Stimulated activated CD8-positive, alpha-beta memory T cell treated with anti-CD3 and anti-CD28 coated beads, Interleukin-4, amount 100 ng/mL, for 24 hours (primary cell): Measurements from ENCODE around the gene CELF2.

ENCODE experiments used
- DNase-seq: peaks from one replicate; pipeline ENCODE4 v3.0.0-alpha.2; 2020; ENCODE audit warnings: low read depth

CELF2 gene

DNA sequence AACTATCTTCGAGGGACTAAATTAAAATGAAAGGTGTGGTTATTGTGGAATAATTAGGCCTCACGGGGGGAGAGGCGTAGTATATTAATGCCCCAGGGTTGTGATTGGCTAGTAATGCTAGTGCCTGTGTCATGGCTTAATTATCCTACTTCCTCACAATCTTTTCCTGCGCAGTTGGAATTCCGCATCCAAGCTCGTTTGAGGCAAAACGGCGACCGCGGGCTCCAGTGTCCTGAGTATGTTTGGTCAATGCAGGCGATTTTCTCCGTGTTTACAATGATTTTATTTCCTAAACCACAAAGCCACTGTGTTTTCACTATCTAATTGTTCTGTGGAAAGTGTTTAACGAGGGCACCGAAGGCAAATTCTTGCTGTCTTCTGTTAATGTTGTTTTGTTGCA is 282.9 kb downstream of the CELF2 start:
- no peak for DNase-seq

DNA sequence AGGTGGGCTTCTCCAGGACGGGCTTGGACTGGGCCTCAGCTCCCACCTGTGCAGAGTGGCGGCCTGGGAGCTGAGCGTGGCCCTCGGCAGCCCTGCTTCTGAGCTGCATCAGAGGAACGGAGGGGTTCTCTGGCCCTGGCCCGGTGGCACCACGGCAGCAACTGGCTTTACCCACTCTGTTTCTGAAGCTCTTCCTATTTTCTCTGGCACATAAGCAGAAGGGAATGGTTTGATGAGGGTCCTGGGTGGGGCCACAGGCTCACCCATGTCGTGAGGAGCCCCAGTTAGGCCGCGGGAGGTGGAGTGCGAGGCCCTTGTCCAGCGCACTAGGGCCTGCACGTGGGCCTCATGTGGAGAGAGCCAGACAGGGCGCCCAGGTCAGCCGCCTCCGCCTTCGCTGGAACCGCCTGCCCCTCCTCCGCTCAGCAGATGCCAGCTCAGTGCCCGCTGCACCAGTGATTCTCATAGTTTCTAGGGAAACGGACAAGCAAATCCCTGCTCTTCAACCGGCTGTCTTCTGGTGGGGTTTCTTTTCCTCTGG is 284.0 kb downstream of the CELF2 start:
- no peak for DNase-seq

DNA sequence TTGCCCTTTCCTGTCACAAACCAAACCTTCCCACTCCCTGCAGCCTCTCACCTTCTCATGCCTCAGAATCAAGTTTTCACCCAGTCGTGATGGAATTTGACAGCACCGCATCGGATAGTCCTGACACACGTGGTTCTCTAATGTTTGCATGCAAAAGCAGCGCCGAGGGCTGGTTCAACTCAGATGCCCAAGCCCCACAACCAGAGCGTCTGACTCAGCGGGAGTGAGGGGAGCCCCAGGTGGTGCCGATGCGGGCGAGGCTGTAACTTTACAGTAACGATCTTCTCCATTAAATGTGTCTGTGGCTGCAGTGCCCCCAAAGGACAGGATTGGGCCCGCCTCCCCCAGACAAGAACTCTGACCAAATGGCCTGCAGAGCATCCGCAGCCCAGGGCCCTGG is 284.5 kb downstream of the CELF2 start:
- DNase-seq, result no peak

DNA sequence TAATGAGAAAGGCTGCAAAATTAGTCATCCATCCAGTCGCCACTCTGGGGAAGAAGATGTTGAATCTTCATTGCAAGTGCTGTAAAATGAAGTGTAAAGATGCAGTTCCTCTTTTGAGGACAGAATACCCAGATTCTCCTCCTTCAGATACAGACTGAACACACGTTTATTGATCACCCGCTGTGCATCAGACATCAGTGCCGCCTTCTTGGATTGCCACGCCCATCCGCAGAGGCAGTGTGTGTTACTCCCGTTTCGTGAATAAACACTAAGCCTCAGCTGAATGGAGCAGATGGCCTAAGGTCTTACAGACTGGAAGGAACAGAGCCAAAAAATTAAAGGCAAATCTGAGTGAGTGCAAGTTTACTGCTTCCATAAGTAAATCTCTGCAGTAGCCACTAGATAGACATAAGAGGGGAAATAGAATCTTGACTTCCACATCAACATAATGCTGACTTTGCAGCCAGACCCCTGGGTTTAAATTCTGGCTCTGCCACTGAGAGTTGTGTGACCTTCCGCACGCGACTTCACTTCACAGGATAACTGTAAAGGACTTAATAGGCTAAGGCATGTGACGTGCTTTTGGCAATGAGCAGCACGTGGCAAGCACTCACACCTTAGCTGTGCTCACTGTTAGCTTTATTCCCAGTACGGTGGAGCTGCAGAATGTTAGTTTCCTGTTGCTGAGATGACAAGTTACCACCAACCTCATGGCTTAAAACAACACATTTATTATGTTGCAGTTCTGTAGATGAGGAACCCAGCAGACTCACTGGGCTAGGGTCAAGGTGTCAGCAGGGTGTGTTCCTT is 285.9 kb downstream of the CELF2 start:
- no peak for DNase-seq

DNA sequence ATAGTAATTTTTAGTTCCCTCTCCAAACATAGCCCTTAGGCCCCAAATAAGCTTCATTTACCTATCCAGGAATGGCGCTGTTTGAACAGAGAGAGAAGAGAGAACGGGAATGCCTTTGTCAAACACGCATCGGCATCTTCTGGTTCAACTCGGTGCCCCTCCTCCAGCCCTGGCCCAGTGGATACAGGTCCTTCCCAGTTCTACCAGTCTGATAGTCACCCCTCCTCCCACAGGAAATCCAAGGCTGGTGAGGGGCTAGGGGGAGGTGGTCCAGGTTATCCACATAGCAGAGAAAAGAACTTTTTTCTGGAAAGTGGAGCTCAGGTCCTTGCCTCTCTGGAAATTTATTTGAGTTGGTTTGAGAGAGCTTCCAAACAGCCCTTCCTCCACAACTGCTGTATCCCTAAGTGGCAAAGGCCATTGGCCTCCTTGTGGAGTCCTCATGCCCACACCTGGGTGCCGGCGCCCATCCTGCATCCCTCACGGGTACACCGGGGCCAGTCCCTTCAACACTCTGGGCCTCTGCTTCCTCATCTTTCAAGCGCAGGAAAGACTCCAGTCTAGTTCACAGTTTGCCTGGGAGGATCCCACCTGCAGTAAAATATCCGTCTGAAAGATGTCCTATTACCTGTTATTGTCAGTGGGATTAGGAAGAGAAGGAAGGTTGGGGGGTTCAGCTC is 287.4 kb downstream of the CELF2 start:
- no peak for DNase-seq

DNA sequence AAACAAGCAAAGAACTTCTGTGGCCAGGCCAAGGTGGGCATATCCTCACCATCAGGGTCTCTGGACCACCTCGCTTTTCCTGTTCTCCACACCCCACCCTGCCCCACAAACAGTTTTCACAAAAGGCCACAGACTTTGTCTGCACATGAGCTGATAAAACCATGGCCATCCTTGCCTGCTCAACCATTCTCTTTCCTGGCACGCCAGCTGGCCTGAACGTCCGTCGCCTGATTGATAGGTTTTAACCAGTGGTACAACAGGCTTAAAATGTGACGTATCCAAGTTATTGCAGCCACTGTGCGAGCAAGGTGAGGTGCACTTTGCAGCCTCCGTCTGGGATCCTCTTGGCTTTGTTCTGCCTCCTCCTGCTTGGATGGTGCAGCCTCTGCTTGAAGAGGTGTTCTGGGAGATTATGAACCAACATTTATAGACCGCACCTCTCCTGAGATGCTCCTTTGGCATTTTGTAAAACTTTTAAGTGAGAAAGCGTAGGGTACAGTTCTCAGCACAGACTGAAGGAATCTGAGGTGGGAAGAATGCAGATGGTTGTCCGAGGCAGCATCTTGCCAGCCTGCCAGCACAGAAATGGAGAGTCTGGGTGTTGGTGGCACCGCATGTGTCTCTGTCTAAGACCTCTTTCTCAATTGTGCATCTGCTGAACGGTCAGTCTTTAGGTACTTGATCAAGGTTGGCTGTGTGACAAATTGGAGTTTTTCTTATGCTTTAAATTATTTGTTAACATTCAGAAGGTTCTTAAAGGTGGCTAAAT is 288.3 kb downstream of the CELF2 start:
- no peak for DNase-seq

DNA sequence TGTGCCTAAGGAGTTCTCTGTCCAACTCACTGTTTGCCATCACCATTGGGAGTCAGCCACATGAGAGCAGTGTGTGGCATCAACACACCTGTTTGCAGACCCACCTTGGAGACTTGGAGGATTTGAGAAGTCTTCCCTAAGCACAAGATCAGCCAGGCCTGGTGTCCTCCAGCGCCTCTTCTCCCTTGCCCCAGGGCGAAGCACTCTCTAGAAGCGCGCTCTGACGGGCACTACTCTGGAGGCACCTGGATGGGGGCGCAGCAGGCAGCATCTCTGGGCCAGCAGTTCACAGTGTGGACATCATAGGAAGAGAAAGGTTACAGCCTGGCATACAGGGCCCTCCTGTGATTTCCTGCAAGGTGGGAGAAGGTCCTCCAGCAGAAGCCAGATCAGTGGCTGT is 289.3 kb downstream of the CELF2 start:
- DNase-seq, result no peak

DNA sequence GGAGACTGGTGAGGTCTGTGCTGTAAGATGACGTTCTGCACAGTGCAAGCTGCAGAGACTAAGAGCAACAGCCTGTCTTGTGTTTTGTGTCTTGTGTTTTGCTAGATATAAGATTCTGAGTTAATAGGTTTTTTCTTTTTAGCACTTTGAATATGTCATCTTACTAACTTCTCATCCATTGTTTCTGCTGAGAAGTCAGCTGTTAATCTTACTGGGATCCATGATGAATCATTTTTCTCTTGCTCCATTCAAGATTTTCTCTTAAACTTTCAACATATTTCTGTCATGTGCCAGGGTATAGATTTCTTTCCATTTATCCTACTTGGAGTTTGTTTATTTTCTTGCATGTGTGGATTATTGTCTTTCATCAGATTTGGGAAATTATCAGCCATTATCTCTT is 290.3 kb downstream of the CELF2 start:
- DNase-seq, result no peak

DNA sequence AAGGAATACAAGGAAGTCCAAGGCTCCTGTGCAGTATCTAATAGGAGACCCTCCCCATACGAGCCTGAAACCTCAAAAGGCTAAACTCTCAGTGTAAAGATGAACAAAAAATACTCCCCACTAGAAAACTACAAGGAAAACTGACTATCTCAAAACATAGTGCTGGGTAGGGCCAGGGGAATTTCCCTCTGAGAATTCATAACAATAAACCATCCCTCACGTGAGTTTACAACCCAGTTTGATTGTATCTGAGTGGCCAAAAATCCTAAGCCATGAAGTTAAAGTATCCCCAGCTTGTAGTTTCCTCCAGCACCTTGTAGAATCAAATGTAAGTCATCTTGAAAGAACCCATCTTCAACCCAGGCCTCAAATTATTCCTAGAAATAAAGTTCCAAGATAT is 293.4 kb downstream of the CELF2 start:
- no peak for DNase-seq

DNA sequence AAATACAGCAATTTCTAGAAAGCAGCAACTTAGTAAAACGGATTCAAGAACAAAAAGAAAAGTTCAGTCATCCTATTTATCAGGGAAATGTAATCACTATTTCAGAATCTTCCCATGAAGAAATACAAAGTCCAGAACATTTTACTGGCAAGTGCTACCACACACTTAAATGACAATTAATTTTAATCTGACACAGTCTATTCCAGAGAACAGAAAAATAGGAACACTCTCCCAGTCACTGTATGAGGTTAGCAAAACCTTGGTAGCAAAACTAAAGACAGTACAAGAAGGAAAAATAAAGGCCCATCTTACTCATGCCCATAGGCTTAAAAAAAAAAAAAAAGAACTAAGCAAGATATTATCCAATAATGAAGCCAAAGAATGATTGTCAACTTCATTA is 295.8 kb downstream of the CELF2 start:
- no peak for DNase-seq

DNA sequence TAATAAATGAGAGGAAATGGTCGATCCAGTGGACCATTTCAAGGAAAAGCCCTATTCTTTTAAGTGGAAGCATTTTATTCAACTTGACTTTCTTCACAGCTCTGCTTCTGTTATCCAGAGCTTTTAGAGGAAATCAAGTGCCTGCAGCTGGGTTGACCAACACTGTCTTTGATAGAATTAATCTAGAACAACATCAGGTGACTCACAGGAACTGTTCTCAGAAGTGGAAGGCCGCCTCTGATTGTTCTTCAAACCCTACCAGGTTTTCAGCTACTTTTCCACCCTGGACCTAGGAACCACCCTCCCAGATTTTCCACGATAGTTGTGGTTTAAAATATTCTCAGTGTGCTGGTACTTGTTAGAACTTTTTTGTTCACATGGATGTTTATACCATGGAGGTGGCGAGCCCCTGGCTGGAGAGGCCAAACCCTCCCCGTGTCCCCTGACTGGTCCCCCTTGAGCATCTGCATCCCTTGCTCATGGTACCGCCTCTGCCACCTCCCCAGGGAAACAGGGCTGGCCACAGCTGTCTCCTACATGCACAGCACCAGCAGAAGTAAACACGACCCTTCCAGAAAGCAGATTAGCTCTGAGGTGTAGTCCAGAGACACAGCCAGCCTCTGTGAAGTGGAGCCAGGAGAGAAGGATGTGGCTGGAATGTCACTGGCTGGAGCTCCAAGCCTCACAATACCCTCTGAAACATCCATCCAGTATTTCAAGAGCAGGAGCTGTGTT is 300.4 kb downstream of the CELF2 start:
- DNase-seq, result no peak

DNA sequence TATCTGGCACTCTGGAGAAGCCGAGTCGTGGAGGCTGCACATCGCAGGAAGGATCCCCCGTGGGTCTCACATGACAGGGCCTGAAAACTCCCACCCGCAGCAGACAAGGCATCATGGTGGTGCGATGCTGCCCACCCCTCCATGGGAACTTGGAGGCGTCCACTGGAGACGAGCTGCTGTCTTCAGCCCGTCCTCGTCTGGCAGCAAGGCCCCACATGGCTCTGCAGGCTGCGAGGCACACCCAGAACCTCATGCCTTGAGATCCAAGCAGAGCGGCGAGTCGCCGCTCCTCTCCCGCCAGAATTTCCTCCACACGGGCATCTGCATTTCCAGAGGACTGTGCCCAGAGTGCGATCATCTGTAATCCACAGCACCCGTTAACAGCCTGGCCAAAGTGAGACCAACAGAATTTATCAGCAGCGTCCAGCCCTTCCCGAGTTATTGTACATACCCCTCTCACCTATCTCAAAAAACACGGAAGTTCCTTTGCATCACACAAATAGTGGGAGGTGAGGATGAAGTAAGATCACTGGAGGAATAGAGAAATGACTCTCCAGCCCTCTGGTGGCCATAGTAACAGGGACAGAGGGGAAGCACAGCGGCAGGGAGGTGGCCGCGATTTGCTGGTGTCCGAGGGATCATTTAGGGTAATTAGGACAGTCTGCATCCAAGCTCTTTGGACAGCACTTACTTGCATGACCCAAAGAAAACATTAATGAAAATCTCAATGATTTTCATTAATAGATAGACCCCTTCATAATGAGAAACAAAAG is 301.3 kb downstream of the CELF2 start:
- no peak for DNase-seq

DNA sequence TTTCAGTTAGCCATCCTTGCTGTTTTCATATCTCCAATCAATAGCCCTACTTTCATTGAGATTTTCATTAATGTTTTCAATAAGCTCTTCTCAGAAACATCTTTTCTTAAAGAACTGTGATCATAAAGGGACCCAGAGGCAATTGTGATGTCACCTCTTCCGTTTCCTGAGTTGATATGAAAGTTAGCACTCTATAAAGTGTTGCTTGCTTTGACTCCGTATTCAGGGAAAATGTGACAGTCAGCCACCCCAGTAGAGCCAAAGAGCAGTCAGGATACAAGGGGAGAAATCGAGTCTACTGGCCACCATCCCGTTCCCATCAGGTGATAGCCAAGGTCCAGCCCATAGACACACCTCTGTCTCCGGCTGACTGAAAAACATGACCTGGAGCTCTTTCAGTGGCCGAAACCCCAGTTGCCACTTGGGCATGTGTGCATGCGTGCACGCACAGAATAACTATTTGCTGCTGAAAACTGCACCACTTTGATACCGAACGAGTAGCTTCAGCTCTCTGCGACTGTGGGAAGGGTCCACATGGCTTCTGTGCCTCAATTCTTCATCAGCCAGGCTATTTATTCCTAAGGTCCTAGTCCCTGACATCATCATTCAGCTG is 302.4 kb downstream of the CELF2 start:
- DNase-seq, result no peak

DNA sequence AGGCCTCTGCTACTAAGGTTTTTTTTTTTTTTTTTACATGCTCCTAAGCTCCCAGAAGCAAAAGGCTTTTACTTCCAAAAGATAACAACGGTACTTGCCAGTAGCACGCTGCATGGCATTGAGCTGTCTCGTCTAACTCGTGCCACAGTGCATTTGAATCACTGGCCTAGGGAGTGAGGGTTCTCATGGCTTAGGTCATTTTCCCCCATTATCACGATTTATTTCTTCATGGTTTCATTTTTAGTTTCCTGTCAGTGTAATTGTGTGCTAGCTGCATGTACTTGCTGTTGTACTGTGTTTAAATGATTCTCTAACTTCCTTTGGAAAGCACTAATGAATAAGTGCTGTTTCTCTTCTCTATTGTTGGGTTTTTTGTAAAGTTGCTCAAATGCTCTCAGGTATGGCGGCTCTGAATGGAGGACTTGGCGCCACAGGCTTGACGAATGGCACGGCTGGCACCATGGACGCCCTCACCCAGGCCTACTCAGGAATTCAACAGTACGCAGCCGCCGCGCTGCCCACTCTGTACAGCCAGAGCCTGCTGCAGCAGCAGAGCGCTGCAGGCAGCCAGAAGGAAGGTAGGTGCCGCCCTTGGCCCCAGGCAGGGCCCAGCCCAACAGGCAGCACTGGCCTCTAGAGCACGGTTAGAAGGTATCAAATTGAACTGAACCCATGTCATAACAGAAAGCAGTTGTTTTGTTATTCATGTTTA is 303.3 kb downstream of the CELF2 start:
- DNase-seq, result no peak

DNA sequence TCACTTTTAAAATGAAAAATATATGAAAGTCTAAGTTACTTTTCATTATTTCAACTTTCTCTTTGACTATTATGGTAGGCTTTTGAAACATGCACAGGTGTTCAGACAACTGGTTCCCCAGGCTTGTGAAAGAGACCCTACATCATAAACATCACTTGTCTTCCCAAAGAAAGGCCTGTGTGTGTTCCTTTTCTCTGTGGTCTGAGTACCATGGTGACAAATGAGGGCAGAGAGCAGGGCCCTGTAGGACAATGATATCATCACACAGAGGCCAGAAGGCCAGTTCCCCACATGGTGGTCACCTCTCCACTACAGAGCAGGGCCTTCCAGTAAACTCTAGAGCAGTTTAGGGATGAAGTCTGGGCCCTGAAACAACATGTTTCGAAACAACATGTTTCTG is 305.0 kb downstream of the CELF2 start:
- no peak for DNase-seq

DNA sequence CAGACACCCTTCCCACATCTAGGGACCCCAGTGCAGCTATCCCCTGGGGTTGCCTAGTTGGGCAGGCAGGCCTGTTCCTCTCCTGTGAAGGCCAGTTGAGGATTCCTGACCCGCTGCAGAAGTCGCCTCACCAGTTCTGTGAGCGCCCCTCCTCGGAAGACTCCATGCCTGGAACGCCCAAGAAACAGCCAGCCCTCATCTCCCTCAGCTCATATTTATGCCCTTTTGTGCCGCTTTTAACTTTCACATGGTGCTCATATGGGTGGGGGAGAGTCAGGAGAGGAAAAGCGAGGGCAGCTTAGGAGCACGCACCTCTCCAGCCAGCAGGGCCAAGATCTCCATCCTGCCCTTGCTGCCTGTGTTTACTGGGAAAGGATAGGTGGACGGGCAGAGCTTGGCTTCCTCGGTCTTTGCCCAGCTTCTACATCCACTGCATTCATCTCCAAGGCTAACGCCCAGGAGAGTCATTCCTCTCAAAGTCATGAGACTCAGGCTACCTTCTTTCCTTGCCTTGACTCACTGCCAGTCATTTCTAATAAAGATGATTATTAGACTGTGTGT is 307.2 kb downstream of the CELF2 start:
- DNase-seq, result no peak

DNA sequence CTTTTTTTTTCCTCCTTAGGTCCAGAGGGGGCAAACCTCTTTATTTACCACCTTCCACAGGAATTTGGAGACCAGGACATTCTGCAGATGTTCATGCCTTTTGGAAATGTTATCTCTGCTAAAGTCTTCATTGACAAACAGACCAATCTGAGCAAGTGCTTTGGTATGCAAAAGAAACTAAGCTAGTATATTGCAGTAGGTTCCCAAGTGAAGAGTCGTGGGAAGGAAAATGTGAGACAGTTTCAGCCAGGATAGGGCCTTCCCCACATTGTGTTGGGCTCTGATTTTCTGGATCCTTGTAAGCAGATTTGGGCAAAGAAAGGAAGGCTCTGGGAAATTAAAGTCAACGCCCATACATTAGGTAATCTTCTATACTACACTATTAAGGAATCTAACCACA is 308.1 kb downstream of the CELF2 start:
- no peak for DNase-seq

DNA sequence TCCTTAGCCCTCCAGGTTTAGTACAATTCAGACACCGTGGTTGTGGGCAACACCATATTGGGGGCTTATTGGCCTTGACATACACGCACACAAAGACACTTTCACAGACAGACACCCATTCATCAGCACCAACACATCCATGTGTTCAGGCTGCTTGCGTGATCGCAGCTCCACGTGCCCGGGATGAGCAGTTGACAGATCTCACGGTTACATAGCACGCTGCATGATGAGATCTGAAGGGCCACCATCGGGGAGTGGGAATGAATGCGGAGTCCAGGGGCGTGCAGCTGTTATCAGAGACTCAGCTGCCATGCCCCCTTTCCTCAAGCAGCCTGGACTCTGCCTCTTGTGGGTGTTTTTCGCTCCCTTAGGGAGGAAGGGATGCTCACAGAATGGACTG is 308.6 kb downstream of the CELF2 start:
- no peak for DNase-seq

DNA sequence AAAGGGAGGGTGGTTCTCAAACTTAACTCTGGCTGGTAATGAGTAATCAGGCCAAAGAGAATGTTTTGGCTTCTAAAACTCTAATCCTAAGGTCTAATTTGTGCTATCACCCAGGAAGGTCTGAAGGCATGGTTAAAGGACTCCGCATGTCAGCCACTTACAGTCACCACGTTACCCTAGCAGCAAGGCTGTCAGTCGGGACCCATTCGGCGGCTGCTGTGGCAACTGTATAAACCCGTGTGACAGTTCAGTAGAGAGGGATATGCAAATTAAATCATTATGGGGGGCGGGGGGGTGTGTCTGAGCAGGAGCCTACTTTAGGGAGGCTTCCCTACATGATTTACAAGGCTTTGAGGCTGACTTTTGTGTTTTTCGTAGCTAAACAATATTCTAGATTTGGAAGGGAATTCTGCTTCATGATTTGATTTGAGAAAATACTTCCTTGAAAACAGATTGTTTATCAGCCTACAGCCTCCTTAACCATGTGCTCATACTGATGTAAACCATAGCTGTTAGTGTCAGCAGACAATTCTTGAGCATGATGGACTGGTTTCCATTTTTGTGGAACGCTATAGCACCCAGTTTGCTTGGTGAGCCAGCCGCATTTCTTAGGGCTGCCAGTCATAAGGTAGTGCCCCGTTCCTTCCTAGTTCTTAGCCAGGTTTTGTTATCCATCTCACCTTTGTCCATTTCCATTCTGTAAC is 309.4 kb downstream of the CELF2 start:
- no peak for DNase-seq
